EH (cell line): ENCODE results near the gene VWF.
A peak's percentile ranks its signal among the peaks of the same experiment; 100 is the strongest.

Source experiments
- DNase-seq: peaks from one replicate; pipeline ENCODE4 v3.0.0-alpha.2; 2015; ENCODE audit warnings: low read depth

The VWF gene

DNA sequence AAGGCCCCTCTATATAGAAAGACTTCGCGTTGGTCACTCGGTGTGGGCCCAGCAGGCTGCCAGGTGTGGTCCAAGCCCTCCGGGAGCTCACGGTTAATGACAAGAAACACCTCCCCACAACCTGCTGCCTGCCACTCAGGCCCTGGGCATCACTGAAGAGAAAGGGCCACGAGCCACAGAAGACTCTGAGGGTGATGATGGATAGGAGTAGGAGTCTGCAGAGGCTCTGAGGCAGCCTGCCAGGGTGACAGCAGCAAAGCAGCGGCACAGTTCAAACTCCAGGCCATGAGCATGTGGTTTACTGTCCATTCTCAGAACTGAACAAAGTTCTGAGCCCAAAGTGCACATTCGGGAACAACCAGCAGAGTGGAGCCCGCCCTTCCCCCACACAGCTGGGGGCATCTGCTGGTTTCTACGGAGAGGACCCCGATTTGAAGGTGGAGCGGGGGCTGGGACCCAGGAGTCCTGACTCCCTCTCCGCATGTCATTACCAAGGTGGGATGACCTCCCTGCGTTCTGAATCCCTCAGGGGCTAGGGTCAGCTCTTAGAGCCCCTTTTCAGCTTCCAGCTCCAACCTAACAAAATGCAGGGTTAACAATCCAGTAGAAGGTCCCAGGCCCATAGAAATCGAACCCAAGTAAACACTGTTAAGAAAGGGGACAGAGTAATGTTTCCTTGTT lies 65.8 kb downstream of the VWF start:
- no peak for DNase-seq

DNA sequence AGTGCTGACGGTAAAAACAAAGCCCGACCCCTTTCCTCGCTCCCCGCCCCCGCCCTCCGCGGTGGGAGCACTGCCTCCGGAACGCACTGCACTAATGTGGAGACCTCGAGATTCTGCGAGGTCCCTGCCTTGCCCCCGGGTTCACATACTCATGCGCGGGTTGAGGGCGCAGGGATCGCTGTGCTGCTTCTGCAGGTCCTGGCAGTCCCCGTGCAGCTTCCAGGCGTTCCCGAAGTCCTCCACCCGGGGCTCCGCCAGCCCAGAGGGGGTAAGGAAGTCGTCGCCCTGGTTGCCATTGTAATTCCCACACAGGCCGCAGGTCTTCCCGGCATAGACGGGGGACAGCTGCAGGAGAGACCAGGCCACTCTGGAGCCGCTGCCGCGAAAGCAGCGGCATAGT lies 66.8 kb downstream of the VWF start:
- no peak for DNase-seq

DNA sequence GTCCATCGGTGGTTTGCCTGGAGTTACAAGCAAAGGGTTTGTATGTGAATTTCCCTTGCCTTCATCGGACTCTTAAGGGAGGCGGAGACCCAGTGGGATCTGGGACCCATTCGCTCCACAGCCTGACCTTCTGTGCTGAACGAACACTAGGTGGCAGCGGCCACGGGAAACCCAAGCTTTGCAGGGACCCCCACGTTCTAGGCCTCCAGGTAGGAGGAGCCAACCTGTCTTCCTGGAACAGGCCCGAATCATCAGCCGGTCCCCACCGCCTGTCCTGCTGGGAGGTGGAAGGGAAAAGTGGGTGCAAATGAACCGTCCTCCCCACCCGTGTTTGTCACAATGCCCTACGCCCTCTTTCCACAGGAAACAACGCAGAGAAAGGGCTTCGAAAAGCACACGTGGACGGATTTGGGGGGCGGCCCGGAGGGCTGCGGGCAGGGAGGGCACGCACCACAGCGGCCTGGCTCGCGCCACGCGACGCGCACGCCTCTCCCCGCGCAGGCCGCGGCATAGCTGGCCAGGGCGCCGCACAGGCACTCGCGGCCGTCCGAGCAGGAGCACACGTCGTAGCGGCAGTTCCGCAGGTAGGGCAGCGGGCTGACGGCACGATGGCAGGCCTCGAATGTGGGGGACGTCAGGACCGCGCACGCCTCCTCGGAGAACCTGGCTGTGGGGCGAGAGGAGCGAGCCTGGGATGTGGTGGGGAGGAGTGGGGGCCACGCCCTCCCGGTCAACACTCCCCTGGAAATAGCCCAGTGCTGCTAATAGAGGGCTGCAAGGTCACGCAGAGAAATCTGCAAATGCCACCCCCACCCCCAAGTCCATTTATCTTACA lies 67.8 kb downstream of the VWF start:
- DNase-seq: no peak

DNA sequence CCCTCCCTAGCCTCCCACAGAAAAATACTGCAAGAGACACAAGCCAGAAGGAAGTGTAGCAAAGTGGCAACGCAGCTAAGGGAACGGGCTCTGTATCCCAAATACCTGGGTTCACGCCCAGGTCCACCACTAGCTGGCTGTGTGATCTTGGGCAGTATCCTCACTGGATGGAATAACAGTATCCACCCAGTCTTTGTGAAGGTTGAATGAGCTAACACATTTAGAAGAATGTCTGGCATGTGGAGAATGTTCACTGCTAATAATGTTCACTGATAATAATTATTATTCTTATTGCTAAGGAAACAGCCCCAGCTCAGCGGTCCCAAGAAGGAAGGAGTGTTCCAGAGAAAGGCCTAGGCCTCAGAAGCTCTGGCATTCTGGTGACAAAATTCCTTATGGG lies 70.9 kb downstream of the VWF start:
- peak; percentile 65 for DNase-seq

DNA sequence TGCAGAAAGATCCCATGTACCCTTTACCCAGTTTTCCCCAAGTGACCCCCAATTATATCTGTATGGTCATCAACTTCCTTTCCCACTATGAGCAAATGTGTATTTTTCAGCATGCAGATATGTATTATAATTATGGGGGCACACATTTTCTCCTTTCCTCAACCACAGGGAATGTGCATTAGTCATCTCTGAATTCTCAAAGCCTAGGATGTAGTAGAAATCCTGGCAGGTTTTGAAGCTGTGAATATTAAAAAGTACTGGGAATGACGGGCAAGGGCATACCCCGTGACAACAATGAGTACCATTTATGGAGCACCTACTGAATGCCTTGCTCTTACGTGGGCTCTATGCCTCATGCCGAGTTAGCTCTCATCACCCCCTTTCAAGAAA lies 71.5 kb downstream of the VWF start:
- peak; percentile 71 for DNase-seq

DNA sequence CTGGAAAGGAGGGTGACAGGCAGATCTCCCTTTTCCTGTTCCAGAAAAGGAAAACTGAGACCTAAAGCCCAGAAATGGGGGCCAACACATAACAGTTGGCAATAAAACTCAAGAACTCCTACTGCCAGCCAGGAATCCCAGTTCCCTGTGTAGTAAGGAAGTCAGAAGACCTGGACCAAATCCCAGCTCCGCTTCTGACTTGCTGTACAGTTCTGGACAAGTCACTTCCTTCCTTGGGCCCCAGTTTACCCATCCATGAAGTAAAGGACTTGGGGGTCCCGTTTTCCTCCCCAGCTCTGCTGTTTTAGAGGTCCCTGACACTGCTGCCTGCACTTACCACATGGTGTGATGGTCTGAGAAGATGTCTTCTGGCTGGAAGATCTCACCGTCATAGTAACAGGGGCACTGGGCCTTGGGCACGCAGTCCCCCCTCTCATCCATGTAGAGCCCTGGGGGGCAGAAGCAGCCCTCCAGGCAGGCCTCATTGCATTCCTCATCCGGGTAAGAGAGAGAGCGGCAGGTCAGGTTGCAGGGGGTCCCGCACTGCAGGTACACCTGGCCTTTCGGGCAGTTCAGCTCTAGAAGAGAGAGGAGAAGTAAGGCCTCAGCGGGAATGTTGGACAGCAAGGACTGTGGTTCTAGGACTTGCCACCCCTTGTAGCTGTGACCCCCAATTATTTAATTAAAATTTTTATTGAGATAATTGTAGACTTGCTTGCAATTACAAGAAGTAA lies 72.1 kb downstream of the VWF start:
- peak; percentile 16 for DNase-seq

DNA sequence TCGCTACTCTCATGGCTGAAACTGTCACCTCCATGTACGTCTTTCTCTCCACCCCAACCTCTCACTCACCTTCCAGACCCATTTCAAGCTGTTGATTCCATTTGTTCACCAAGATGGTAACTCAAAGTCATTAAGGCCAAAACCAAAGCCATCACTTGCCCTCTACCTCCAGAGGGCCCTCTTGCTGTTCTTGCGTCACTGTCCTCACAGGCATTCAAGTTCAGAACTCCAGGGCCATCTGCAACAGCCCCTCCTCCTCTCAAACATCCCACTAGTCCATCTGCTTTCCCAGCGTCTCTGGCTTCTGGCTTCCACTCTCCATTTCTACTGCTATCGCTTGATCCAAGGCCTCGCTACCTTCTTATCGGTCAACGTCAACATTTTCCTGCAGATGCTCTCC lies 74.5 kb downstream of the VWF start:
- DNase-seq: no peak

DNA sequence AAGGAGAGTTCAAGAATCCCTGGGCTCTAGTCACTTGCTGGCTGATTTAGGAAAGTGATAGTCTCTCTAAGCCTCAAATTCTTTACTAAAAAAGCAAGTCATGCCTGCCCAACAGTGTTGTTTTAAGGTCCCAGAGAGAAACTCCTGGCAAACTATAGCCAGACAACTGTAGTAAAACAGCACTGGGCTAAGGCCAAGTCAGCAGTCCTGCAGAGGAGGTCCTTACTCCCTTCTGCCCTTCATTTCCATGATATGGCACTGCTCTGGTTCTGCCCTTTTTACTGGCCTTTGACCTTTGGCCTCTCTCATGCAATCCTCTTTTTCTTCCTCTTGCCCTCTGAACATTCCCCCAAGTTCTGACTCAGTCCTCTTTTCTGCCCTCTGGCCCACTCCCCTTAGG lies 74.9 kb downstream of the VWF start:
- peak; percentile 63 for DNase-seq

DNA sequence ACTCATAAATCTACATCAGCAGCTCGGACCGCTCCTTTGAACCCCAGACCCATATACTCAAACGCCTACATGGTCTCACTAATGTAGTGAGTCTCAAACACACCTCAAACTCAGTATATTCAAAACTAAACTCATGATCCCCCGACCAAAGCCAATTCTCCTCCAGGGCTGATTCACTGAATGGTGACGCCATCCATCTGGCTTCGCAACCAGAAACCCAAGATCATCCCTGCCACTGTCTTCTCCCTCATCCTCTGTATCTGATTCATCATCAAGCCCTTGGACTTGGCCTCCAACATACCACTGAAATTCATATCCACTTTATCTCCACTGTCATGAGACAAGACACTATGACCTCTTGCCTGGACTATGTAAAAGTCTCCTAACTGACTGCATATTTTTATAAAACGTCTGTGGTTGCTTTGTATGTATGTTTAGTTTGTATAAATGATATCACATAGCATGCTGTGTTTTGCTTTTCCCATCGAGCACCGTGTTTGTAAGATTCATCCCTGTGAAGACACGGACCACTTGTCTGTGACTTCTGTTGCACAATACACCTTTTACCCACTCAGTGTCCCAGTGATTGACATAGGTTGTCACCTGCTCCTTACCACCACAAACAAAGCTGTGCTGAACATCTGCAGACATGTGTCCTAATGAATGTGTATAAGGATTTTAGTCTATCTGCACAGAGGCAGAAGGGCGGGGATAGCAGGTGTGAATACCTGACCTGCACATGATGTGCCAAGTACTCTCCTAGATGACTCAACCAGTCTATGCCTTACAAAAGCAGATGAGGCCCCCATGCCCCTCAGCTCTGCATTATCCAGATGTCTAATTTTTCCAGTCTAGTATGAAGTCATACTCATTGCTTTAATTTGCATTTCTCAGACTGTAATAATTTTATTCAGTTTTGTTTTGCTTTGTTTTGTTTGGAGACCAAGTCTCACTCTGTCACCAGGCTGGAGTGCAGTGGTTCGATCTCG lies 76.9 kb downstream of the VWF start:
- DNase-seq: peak; percentile 96

DNA sequence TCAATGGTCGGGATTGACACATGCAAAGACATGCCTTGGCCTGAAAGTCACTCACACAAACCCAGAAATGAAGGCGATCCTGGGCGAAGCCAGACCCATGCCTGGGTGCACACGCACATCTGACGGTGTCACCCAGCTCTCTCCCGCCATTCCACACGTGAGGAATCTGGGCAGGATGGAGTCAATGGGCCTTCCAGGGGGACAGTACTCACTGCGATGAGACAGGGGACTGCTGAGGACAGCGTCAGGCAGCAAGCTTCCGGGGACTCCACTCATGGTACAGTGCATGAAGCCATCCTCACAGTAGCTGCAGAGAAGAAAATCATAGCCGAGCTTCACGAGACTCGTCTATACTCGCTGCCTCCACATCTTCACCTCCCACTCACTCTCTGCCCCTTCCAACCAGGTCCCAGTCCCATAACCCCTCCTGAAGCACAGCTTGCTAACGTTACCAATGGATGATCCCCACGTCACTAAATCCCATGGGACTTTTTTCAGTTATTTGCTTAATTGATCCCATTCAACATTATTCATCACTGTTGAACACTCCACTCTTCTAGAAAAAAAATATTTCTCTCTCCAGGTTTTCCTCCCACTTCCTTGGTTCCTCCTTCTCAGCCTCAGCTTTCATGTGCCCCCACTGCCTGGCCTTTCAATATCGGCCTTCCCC lies 77.8 kb downstream of the VWF start:
- DNase-seq: no peak

DNA sequence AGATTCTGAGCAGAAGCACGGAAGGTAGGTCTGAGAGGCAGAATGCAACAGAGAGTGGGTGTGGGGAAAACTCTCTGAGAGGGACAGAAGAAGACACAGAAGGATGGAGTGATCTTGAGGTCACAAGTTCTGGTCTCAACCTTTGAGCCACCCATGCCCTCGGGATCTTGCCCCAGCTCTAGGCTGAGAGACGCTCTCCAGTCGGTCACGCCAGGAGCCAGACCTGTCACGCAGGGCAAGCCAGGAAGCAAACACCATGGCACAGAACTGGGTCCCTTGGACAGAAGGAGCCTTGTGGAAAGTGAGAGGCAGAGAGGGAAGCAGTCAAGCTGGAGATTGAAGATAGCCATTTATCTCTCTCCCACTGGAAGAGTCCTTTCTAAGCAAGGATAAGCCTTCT lies 79.0 kb downstream of the VWF start:
- DNase-seq: no peak

DNA sequence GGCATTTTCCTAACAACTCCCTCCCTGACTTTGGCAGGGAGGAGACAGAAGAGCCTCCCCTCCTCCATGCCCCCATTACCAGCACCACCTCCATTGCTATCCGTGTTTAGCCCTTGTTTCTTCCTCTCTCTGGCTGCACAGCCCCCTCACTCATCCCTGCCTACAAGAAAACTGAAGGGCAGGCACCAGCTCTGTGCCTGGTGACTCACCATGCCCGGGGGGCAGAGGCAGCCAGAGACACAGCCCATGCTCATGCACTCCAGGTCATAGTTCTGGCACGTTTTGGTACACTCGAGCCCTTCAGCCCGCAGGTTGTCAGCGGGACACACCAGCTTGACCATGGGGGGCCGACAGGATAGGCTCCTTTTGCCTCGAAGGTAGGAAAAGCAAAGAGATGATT lies 80.4 kb downstream of the VWF start:
- DNase-seq: peak; percentile 79

DNA sequence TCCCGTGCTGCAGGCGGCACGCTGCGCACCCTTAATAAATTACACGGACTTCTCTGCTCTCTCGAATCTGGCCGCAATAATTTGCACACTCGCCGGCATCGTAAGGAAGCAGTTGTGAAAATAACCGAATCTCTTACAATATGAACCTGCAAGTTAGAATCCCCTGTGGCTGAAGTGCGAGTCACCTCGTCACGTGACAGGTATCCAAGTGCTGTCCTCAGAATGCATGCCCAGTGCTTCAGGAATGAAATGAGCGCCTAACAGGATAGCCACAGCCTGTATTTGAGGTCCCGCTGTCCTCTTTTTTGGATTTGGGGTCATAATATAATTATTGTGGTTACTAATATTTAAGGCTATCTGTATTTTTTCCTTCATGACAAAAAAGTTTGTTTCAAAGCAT lies 82.0 kb downstream of the VWF start:
- no peak for DNase-seq

DNA sequence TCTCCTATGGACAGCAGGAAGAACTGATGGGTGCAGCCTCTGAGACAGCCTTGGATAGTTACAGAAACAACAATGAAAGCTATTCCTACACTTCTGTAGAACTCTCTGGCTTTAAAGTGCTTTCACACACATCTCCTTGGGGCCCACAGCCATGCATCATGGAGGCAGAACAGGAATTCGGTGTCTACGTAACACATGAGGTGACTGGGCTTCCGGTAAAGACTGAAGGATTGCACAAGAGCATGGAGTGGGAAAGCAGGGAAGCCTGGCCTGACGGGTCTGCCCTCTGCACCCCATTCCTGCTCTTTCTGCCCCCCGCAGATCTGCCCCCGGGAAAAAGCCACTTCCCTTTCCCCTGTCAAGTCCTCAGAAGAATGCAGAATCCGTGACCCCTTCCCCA lies 82.6 kb downstream of the VWF start:
- no peak for DNase-seq

DNA sequence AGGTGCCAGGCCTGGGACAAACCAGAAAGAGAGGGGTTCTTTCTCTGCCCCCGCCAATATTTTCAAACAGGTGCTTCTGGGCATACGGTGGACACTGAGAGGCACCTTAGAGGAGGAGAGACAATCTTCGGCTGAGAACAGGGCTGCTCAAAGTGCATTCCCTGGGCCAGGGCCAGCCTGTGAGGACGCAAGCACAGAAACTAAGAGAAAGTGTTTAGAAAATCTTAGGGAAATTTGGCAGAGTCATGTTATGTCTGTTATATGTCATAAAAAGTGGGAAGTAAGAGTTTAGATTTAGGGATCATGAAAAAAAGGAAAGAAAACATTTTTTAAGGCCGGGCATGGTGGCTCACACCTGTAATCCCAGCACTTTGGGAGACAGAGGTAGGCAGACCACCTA lies 83.7 kb downstream of the VWF start:
- DNase-seq: no peak

DNA sequence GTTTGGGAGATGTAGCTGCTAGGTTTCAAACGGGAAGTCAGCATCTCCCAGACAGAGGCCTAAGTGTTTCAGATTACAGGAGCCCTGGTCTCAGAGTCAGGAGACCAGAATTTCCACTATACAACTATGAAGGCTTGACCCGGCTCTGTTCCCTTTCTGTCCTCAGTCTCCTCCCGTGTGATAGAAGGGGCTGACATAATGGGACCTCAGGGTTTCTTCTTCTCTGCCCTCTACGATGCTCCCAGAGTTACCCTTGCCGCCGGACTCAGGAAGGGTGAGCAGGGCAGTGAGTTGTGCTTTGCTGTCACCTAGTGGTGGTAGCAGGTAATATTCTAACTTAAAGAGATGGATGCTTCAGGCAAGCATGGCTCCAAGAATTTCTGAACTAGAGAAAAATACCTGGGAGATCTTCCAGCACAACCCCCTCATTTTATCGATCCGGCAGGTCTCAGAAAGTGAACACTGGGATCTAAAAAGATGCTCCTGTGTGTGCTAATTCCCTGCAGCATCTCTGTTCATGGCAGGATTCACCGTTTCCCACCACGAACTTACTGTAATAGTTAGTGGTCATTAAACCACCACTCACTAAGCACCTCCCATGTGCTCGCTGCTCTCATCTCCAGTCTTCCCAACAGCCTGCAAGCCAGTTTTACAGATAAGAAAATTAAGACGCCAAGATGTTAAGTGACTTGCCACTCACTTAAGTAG lies 84.4 kb downstream of the VWF start:
- peak; percentile 76 for DNase-seq

DNA sequence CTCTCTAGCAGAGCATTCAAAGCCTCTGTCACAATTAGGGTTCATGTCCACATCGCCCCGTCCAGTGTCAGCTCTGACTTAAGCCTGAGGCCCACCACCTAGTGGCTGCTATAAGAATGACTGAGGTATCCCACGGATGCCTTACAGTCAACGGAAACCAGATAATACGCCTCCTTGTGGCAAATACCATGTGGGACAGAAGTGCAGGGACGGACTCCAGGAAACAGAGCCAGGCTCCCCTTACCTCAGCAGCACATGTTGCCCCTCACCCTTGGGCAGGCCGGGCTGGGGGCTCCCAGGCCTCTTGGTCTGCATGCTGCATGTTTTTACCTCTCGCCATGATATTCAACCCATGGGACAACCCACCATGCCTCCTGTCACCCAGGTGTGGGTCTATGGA lies 86.3 kb downstream of the VWF start:
- peak; percentile 41 for DNase-seq

DNA sequence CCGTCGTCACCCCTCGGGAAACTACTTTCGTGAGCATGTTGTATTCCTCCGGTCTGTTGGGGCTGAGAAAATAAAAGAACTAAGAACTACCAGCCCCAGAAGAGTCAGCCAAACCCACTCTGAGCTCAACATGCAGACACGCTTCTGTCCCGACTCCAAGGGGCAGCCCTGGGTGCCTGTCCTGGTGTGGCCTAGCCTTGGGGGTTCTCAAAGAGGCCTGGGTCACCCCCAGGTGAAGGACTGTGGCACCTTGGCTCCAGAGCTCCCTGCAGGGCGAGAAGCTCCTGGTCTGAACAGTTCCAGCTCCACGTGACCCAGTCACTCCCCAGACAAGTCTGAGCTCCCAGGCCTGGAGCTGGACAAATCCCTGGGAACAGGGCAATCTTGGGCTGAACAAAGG lies 87.0 kb downstream of the VWF start:
- DNase-seq: no peak

DNA sequence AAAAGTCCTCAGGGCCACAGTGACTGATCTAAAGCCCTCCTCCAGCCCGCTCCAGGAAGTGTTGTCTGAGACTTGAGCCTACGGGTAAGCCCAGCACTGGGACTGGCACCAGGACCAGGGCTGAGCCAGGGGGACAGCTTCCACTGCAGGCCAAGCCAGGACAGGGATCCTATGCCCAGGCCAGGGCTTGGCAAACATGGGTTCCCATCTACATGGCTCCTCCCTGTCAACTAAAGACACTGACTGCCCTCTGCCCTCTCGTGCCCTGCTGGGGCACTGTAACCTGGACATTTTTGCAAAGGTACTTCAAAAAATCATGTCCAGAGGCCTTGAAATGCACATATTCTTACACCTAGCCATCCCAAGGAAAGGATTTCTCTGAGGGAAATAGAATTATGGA lies 88.0 kb downstream of the VWF start:
- DNase-seq: no peak

DNA sequence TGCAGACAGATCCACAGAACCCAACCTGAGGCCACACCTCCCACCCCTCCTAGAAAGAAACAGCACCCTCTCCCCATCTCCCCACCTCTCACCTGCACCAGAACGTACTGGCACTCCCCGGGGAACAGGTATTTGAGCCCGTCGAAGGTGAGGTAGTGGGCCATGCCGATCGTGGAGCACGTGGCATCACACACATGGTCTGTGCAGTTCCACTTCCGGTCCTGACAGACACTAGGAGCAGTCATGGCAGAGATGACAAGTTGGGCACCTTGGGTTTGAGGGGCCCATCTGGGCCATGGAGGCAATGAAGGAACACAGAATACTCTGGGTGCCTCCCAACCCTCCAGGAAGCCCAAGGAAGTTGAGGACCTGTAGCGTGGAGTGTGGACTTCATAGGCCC lies 89.9 kb downstream of the VWF start:
- DNase-seq: no peak

DNA sequence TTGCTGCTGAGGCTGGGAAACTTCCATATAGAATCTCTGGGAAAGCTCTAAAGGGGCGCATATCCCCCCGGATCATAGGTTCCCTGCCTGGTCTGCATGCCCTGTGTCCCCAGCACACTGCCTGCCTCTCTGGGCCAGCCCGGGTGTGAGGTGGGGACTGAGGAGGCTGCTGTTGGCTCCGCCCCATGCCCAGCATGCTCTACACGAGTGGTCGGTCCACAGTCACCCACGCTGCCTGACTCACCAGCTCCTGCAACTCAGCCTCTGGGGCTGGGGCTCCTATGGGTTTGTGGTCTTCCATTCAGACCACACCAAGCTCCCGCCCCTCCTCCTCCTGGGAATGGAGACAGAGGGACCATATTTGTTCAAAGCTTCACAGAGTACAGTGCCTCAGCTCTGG lies 90.9 kb downstream of the VWF start:
- DNase-seq: no peak
